Nephron progenitor cell (in vitro differentiated cells): ENCODE results near the gene SPR.
A peak's percentile ranks its signal among the peaks of the same experiment; 100 is the strongest.

Source experiments
- DNase-seq: peaks from one replicate; pipeline ENCODE4 v3.0.0; 2021
- H3K27ac Mint-ChIP-seq: 2 replicates; pipeline ENCODE4 v1.8.0; 2021; ENCODE audit warnings: mild to moderate bottlenecking, moderate library complexity, mixed read lengths
- H3K27me3 Mint-ChIP-seq: 2 replicates; pipeline ENCODE4 v1.8.0; 2021; ENCODE audit warnings: mild to moderate bottlenecking, low read depth, mixed read lengths; ENCODE audit not compliant: poor library complexity
- H3K36me3 Mint-ChIP-seq: 2 replicates; pipeline ENCODE4 v1.8.0; 2021; ENCODE audit warnings: low read depth, mixed read lengths
- H3K4me1 Mint-ChIP-seq: 2 replicates; pipeline ENCODE4 v1.8.0; 2021; ENCODE audit warnings: mixed read lengths
- H3K4me3 Mint-ChIP-seq: 2 replicates; pipeline ENCODE4 v1.8.0; 2021; ENCODE audit warnings: mild to moderate bottlenecking, moderate library complexity, mixed read lengths
- H3K9me3 Mint-ChIP-seq: 2 replicates; pipeline ENCODE4 v1.8.0; 2021; ENCODE audit warnings: mild to moderate bottlenecking, moderate library complexity, mixed read lengths
- CTCF ChIP-seq: fragments of 200-600 bp; sonication (generic); IDR thresholded peaks from 2 replicates; pipeline ENCODE4 v1.5.0; 2021; ENCODE audit warnings: antibody characterized with exemption

SPR gene

GRCh38 chr2:72886505-72887031 lies 640 bp upstream of the SPR start:
- peaks cover 6% of the 10 kb centered on the region for H3K4me1 Mint-ChIP-seq
- no peaks in the 10 kb centered on the region for H3K36me3 Mint-ChIP-seq
- H3K27me3 Mint-ChIP-seq, result peaks cover 84% of the 10 kb centered on the region
- peak overlapping the region; percentile 82 for H3K4me3 Mint-ChIP-seq
- H3K27ac Mint-ChIP-seq, result no peak overlapping the region
- no peak for DNase-seq
- H3K9me3 Mint-ChIP-seq, result no peaks in the 10 kb centered on the region
- no peak for TF ChIP-seq CTCF

GRCh38 chr2:72887740-72888437 lies 681 bp downstream of the SPR start:
- peak; percentile 85 for TF ChIP-seq CTCF
- DNase-seq, result peak; percentile 92
- Mint-ChIP-seq H3K36me3 (no peaks in the 10 kb centered on the region), H3K9me3 (no peaks in the 10 kb centered on the region), H3K4me3 (peak overlapping the region; percentile 78), H3K27ac (no peak overlapping the region), H3K4me1 (peaks cover 6% of the 10 kb centered on the region), H3K27me3 (peaks cover 82% of the 10 kb centered on the region)

- Mint-ChIP-seq H3K9me3 (no peaks in the 10 kb centered on the region), H3K27ac (no peak overlapping the region), H3K27me3 (peaks cover 76% of the 10 kb centered on the region), H3K4me3 (no peak overlapping the region), H3K4me1 (peaks cover 6% of the 10 kb centered on the region), H3K36me3 (no peaks in the 10 kb centered on the region)
- no peak for TF ChIP-seq CTCF
- DNase-seq, result no peak
These were observed 1.4 kb downstream of the SPR start for GRCh38 chr2:72888438-72889202.

DNA sequence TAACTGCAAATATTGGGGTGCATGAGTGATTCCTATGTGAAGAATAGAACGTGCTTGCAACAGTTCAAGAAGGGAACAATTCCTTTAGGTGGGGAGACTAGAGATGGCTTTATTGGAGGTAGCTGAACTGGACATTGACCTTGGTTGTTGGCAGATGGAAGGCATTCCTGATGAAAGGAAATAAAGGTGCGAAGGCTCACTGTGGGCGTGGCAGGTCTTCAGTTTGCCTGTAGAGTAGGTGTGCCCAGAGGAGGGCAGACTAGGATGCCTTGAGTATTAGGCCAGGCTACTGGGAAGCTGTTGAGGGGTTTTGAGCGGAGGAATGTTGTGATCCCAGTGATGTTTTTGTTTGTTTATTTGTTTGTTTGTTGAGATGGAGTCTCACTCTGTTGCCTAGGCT lies 2.8 kb downstream of the SPR start:
- Mint-ChIP-seq H3K27ac (no peak overlapping the region), H3K27me3 (peaks cover 76% of the 10 kb centered on the region), H3K9me3 (no peaks in the 10 kb centered on the region), H3K4me1 (peaks cover 18% of the 10 kb centered on the region), H3K36me3 (no peaks in the 10 kb centered on the region), H3K4me3 (no peak overlapping the region)
- no peak for TF ChIP-seq CTCF
- DNase-seq, result no peak

- no peak for DNase-seq
- no peak overlapping the region for H3K4me3 Mint-ChIP-seq
- no peak overlapping the region for H3K27ac Mint-ChIP-seq
- no peaks in the 10 kb centered on the region for H3K9me3 Mint-ChIP-seq
- H3K36me3 Mint-ChIP-seq, result no peaks in the 10 kb centered on the region
- H3K4me1 Mint-ChIP-seq, result peaks cover 28% of the 10 kb centered on the region
- peaks cover 76% of the 10 kb centered on the region for H3K27me3 Mint-ChIP-seq
- no peak for TF ChIP-seq CTCF
These were observed 4.0 kb downstream of the SPR start for GRCh38 chr2:72891091-72891818.
